Lower lobe of right lung (tissue), 2 donors: ENCODE results near the gene DMD. TPM values are rescaled to one million over a fixed set of nuclear protein-coding genes. Genes with fewer than 3 reads are reported as not detected.
"Not testable (repeated sequence)": the region's sequence is repeated elsewhere in the genome, so short reads cannot be mapped to it uniquely, and the experiment has no call there.

Source experiments
- ATAC-seq, 2 donors: fragments of 200-7000 bp; cut with Tn5 transposase; one replicate each; pipeline ENCODE4 v1.9.1; 2020 to 2022; ENCODE audit warnings: mild to moderate bottlenecking in 2 of 2, moderate library complexity in 2 of 2
- DNase-seq: peaks from one replicate; pipeline ENCODE4 v3.0.0-alpha.2; 2020
- H3K27ac ChIP-seq: fragments of 200-600 bp; one replicate; pipeline ENCODE4 v1.8.0; 2022
- H3K27me3 ChIP-seq: fragments of 200-600 bp; one replicate; pipeline ENCODE4 v1.8.0; 2022; ENCODE audit warnings: low read depth
- H3K36me3 ChIP-seq: fragments of 200-600 bp; one replicate; pipeline ENCODE4 v1.8.0; 2022; ENCODE audit warnings: mild to moderate bottlenecking
- H3K4me1 ChIP-seq: fragments of 200-600 bp; one replicate; pipeline ENCODE4 v1.8.0; 2022
- H3K4me3 ChIP-seq: fragments of 200-600 bp; one replicate; pipeline ENCODE4 v1.8.0; 2022; ENCODE audit warnings: mild to moderate bottlenecking
- H3K9me3 ChIP-seq: fragments of 200-600 bp; one replicate; pipeline ENCODE4 v1.8.0; 2022
- intact Hi-C: fragments of 100-400 bp; cut with DNase I; formaldehyde crosslinking; loops from one replicate; pipeline ENCODE4 v1.11.0; 2022
- total RNA-seq: library from RNA; stranded (reverse); fragmentation: NEBNext Ultra II Directional; extraction: Animal tissue kit (Norgen Biotek cat#: 25700); gene quantifications from one replicate; pipeline ENCODE4 v1.2.1, GENCODE V29; 2021
- TF ChIP-seq, protein P1 (sequence below): fragments of 200-600 bp; IDR thresholded peaks from one replicate; pipeline ENCODE4 v1.8.0; 2022; ENCODE audit warnings: antibody characterized with exemption, mild to moderate bottlenecking
- donor health status: DM: no; HTN: yes; CAD: no; lungs with severe emphysema.

The DMD gene
- total RNA-seq, 1 donor from 2014 or later: 29.4 TPM

DNA sequence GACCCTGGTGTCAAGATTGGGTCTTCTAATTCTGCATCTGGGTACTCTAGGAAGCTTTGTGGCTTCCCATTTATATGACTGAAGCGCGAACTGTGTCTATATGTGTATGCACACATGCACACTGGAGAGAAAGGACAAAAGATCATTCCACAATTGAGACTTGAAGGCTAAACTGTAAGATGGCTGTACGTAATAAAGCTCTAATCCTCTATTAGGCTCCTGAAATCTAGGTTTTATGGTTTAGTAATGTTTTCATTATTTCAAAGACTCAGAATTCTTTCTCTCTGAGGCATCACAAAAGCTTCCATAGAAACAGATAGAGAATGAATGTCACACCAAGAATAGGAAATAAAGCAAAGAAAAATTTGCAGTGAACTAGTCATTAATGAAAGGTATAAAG is 1818.8 kb downstream of the DMD start:
- DNase-seq: no peak
- no peaks in the 10 kb centered on the region for H3K36me3 ChIP-seq
- no peak overlapping the region for H3K4me3 ChIP-seq
- no peak overlapping the region for H3K27ac ChIP-seq
- no peak for ATAC-seq
- TF ChIP-seq, protein P1, sequence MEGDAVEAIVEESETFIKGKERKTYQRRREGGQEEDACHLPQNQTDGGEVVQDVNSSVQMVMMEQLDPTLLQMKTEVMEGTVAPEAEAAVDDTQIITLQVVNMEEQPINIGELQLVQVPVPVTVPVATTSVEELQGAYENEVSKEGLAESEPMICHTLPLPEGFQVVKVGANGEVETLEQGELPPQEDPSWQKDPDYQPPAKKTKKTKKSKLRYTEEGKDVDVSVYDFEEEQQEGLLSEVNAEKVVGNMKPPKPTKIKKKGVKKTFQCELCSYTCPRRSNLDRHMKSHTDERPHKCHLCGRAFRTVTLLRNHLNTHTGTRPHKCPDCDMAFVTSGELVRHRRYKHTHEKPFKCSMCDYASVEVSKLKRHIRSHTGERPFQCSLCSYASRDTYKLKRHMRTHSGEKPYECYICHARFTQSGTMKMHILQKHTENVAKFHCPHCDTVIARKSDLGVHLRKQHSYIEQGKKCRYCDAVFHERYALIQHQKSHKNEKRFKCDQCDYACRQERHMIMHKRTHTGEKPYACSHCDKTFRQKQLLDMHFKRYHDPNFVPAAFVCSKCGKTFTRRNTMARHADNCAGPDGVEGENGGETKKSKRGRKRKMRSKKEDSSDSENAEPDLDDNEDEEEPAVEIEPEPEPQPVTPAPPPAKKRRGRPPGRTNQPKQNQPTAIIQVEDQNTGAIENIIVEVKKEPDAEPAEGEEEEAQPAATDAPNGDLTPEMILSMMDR: no peak
- H3K4me1 ChIP-seq: no peaks in the 10 kb centered on the region
- H3K9me3 ChIP-seq: no peaks in the 10 kb centered on the region
- intact Hi-C loops: no loop called here
- no peaks in the 10 kb centered on the region for H3K27me3 ChIP-seq

DNA sequence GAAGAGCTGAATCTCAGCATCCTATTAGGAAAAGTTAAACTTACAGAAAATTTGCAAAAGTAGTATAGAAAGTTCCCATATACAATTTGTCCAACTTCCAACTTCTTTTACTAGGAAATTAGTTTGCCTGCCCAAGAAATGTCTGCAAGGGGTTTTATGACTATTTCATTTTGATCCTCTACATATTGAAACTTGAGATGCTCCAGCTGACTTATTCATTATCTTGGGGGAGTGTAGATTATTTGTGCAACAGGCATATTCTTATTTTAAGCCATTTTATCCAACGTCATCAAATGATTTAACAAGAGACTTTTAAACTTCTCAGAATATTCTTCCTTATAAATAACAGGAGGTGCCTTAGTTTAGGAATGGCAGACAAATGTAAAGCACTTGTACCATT is 1822.4 kb downstream of the DMD start:
- H3K4me1 ChIP-seq: no peaks in the 10 kb centered on the region
- H3K4me3 ChIP-seq: no peak overlapping the region
- no peaks in the 10 kb centered on the region for H3K27me3 ChIP-seq
- no peaks in the 10 kb centered on the region for H3K36me3 ChIP-seq
- intact Hi-C loops: no loop called here
- H3K27ac ChIP-seq: no peak overlapping the region
- ATAC-seq (no peak), DNase-seq (no peak)
- no peaks in the 10 kb centered on the region for H3K9me3 ChIP-seq
- TF ChIP-seq, protein P1: no peak

DNA sequence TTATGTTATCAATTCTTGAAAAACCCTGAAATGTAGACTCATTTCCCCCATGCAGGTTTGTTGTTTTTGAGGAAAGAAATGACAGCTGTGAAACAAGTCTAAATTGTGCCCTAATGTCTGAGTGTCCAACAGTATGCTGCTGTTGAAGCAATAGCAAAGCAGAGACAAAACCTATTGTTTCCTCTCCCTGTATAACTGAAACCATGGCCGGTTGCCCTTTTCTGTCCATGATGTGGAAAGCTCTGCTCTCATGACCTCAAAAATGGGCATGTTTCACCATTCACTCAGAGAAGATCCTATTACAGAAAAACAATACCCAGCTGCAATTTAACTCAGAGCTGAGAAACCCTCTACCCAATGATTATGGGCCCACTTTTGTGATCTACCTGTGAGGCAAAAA is 1826.9 kb downstream of the DMD start:
- no peak overlapping the region for H3K4me3 ChIP-seq
- intact Hi-C loops: no loop called here
- no peak overlapping the region for H3K27ac ChIP-seq
- TF ChIP-seq, protein P1: no peak
- H3K9me3 ChIP-seq: no peaks in the 10 kb centered on the region
- no peaks in the 10 kb centered on the region for H3K4me1 ChIP-seq
- no peaks in the 10 kb centered on the region for H3K27me3 ChIP-seq
- no peaks in the 10 kb centered on the region for H3K36me3 ChIP-seq
- ATAC-seq (no peak), DNase-seq (no peak)

DNA sequence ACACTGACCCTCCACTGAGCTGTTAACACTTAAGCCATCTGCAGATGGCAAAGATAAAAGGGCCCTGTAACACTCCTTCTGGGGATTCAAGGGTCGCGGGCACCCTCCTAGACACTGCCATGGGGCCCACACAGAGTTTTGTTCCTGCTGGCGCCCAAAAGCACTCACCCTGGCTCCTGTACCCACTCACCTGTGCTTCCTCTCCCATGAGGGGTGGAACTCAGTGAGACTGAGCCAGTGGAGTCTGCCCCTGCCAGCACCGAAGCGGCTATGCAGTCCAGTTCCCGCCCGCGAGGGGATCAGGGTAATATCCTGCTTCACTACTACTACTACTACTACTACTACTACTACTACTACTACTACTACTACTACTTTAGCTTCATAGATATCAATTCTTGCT is 1827.4 kb downstream of the DMD start:
- Histone ChIP-seq H3K27me3 (no peaks in the 10 kb centered on the region), H3K4me1 (no peaks in the 10 kb centered on the region), H3K9me3 (no peaks in the 10 kb centered on the region), H3K36me3 (no peaks in the 10 kb centered on the region), H3K27ac (no peak overlapping the region), H3K4me3 (no peak overlapping the region)
- TF ChIP-seq, protein P1: no peak
- ATAC-seq (no peak), DNase-seq (no peak)
- intact Hi-C loops: no loop called here

DNA sequence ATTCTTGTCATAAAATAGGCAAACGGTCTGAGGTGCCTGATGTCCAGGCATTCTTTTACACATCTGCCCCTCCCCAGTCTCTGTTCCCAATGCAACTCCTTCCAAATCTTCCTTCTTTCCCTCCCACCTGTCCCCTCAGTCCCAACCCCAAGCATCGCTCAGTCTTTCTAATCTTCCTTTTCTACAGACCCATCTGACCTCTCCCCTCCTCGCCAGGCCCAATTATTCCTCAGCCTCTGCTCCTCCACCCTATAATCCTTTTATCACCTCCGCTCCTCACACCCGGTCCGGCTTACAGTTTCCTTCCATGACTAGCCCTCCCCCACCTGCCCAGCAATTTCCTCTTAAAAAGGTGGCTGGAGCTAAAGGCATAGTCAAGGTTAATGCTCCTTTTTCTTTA is 1832.4 kb downstream of the DMD start:
- H3K9me3 ChIP-seq, DNase-seq, H3K4me3 ChIP-seq, ATAC-seq, H3K27me3 ChIP-seq, intact Hi-C loops, H3K36me3 ChIP-seq, H3K4me1 ChIP-seq, H3K27ac ChIP-seq: not testable (repeated sequence)

DNA sequence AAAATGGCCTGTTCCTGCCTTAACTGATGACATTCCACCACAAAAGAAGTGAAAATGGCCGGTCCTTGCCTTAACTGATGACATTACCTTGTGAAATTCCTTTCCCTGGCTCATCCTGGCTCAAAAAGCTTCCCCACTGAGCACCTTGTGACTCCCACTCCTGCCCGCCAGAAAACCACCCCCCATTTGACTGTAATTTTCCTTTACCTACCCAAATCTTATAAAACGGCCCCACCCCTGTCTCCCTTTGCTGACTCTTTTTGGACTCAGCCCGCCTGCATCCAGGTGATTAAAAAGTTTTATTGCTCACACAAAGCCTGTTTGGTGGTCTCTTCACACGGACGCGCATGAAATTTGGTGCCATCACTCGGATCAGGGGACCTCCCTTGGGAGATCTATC is 1833.5 kb downstream of the DMD start:
- H3K4me1 ChIP-seq, H3K9me3 ChIP-seq, H3K27ac ChIP-seq, H3K27me3 ChIP-seq, H3K36me3 ChIP-seq, H3K4me3 ChIP-seq, ATAC-seq, DNase-seq, intact Hi-C loops: not testable (repeated sequence)

DNA sequence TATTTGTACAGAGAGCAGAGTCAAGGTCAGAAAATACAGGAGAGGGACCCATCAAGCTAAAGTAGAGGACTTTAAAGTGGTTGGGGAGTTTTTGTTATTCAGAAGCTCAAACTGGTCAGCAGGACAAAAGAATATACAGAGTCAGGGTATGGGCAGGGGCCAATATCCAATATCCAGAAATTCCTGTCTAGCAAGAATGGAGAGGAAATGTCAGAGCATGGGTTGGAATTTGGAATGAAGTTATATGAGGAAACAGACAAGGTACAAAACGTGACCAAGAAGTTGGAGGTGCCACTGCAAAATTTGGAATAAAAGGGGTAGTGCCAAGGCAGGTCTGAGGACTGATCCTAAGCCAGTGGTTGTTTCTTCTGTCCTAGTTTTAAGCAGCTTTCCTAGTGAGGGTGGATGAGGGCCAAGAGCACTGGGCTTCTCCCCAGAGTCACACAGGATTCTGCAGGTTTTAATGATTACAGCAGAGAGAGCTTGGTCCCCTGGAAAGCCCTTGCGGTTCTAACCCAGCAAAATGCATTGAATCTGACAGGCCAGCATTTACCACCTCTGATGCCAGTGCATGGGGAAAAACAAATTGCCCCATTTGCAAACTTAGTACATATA is 1834.8 kb downstream of the DMD start:
- no peak for ATAC-seq
- Histone ChIP-seq H3K4me3 (no peak overlapping the region), H3K27me3 (no peaks in the 10 kb centered on the region), H3K9me3 (no peaks in the 10 kb centered on the region), H3K4me1 (no peaks in the 10 kb centered on the region), H3K36me3 (no peaks in the 10 kb centered on the region), H3K27ac (no peak overlapping the region)
- TF ChIP-seq, protein P1: no peak
- no peak for DNase-seq
- intact Hi-C loops: no loop called here
